DND-41 (cell line): ENCODE results near the gene MAGEL2.
A peak's percentile ranks its signal among the peaks of the same experiment; 100 is the strongest.

Experiments
- ATAC-seq: fragments of 200-7000 bp; cut with Tn5 transposase; 3 replicates; pipeline ENCODE4 v1.9.1; 2021; ENCODE audit warnings: low read depth; ENCODE audit not compliant: insufficient read depth
- DNase-seq: peaks from one replicate; pipeline ENCODE4 v3.0.0-alpha.2; 2020
- H2AFZ ChIP-seq: 2 replicates; pipeline ENCODE4 v1.6.0; 2012; ENCODE audit warnings: low read depth, low read length
- H3K27ac ChIP-seq: 2 replicates; pipeline ENCODE4 v1.5.1; 2012; ENCODE audit warnings: low read length, inconsistent platforms
- H3K27me3 ChIP-seq: fragments of 200-600 bp; sonication (generic); 2 replicates; pipeline ENCODE4 v1.6.0; 2012; ENCODE audit warnings: low read length, mild to moderate bottlenecking, inconsistent platforms; ENCODE audit not compliant: insufficient read depth, poor library complexity
- H3K36me3 ChIP-seq: 2 replicates; pipeline ENCODE4 v1.5.1; 2012; ENCODE audit warnings: low read length, inconsistent platforms; ENCODE audit not compliant: insufficient read depth
- H3K4me1 ChIP-seq: 2 replicates; pipeline ENCODE4 v1.5.1; 2012; ENCODE audit warnings: mild to moderate bottlenecking, low read length; ENCODE audit not compliant: insufficient read depth
- H3K4me2 ChIP-seq: 2 replicates; pipeline ENCODE4 v1.6.0; 2012; ENCODE audit warnings: mild to moderate bottlenecking, moderate library complexity, low read length, inconsistent platforms; ENCODE audit not compliant: insufficient read depth
- H3K4me3 ChIP-seq, 2 experiments: fragments of 200-600 bp in 1 of 2; shearing (Covaris generic) in 1 of 2; 2 replicates each; pipeline ENCODE4 v1.5.1; 2012 to 2016; ENCODE audit warnings: inconsistent platforms in 2 of 2, low read length in 2 of 2, mild to moderate bottlenecking in 2 of 2, low read depth in 1 of 2, moderate library complexity in 1 of 2
- H3K79me2 ChIP-seq: 2 replicates; pipeline ENCODE4 v1.6.0; 2012; ENCODE audit warnings: low read length, inconsistent platforms; ENCODE audit not compliant: insufficient read depth
- H3K9ac ChIP-seq: 2 replicates; pipeline ENCODE4 v1.6.0; 2012; ENCODE audit warnings: low read depth, mild to moderate bottlenecking, inconsistent platforms, low read length, moderate library complexity
- H3K9me3 ChIP-seq: 2 replicates; pipeline ENCODE4 v1.5.1; 2012; ENCODE audit warnings: low read length, moderate library complexity, mild to moderate bottlenecking, inconsistent platforms; ENCODE audit not compliant: insufficient read depth, severe bottlenecking
- H4K20me1 ChIP-seq: 2 replicates; pipeline ENCODE4 v1.6.0; 2012; ENCODE audit warnings: low read length; ENCODE audit not compliant: insufficient read depth
- CTCF ChIP-seq: IDR thresholded peaks from 2 replicates; pipeline ENCODE4 v1.5.1; 2012; ENCODE audit warnings: borderline replicate concordance, low read length, moderate library complexity, mild to moderate bottlenecking; ENCODE audit not compliant: poor library complexity, severe bottlenecking; ENCODE audit errors: extremely low read depth
- EZH2 ChIP-seq: IDR thresholded peaks from 3 replicates; pipeline ENCODE4 v1.6.1; 2012; ENCODE audit warnings: borderline replicate concordance, low read depth, mild to moderate bottlenecking, moderate library complexity, low read length, inconsistent platforms; ENCODE audit not compliant: severe bottlenecking

The MAGEL2 gene

GRCh38 chr15:23648920-23649515 is 1.4 kb upstream of the MAGEL2 start:
- no peak for TF ChIP-seq EZH2
- TF ChIP-seq CTCF: peak; percentile 74
- no peaks in the 10 kb centered on the region for H3K36me3 ChIP-seq
- H3K4me2 ChIP-seq: no peak overlapping the region

DNA sequence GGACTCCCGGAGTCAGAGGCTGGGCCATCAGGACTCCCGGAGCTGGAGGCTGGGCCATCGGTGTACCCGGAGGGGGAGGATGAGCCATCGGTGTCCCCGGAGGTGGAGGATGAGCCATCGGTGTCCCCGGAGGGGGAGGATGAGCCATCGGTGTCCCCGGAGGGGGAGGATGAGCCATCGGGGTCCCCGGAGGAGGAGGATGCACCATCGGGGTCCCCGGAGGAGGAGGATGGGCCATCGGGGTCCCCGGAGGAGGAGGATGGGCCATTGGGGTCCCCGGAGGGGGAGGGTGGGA is 719 bp downstream of the MAGEL2 start:
- H3K4me3 ChIP-seq: no peak overlapping the region
- no peak overlapping the region for H3K27ac ChIP-seq
- DNase-seq (no peak), ATAC-seq (no peak)
- H3K27me3 ChIP-seq: peaks cover 4% of the 10 kb centered on the region
- H4K20me1 ChIP-seq: no peaks in the 10 kb centered on the region; the same call in 1 of the 2 replicates
- TF ChIP-seq CTCF (no peak), EZH2 (no peak)
- H3K4me2 ChIP-seq: no peak overlapping the region
- no peaks in the 10 kb centered on the region for H3K36me3 ChIP-seq
- H2AFZ ChIP-seq: no peak overlapping the region
- no peaks in the 10 kb centered on the region for H3K4me1 ChIP-seq
- no peaks in the 10 kb centered on the region for H3K79me2 ChIP-seq
- H3K9me3 ChIP-seq: no peaks in the 10 kb centered on the region
- no peak overlapping the region for H3K9ac ChIP-seq

More at GRCh38 chr15:23648920-23649515, 1.4 kb upstream of the MAGEL2 start:
- Histone ChIP-seq H3K27ac (no peak overlapping the region), H2AFZ (no peak overlapping the region), H3K9me3 (no peaks in the 10 kb centered on the region), H3K9ac (no peak overlapping the region), H3K4me3 (no peak overlapping the region), H3K27me3 (peaks cover 4% of the 10 kb centered on the region), H3K79me2 (no peaks in the 10 kb centered on the region), H3K4me1 (no peaks in the 10 kb centered on the region), H4K20me1 (no peaks in the 10 kb centered on the region)
- ATAC-seq: peak; percentile 69
- DNase-seq: peak; percentile 39

DNA sequence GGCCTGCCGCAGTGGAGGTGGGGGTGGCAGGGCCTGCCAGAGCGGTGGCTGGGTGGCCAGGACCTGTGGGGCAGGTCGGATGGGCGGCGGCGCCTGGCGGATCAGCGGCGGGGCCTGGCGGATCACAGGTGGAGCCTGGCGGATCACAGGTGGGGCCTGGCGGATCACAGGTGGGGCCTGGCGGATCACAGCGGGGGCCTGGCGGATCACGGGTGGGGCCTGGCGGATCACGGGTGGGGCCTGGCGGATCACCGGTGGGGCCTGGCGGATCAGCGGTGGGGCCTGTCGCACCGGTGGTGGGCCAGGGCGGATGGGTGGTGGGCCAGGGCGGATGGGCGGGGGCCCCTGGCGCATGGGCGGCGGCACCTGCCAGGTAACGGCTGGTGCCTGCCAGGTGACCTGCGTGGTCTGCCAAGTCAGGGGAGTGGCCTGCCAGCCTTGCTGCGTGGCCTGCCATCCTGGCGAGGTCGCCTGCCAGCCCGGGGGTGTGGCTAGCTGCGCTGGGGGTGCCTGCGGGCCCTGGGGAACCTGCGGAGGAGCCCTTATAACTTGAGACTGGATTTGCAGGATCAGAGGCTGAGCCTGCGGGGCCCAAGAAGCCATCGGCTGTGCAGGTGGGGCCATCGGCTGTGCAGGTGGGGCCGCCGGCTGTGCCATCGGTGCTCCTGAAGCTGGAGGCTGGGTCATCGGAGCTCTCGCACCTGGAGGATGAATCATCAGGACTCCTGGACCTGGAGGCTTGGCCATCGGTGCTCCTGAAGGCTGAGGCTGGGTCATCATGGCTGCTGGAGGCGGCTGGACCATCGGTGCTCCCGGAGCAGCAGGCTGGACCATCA is 1.3 kb downstream of the MAGEL2 start:
- Histone ChIP-seq H2AFZ (no peak overlapping the region), H3K4me2 (no peak overlapping the region), H3K9me3 (no peaks in the 10 kb centered on the region), H3K27me3 (peaks cover under 1% of the 10 kb centered on the region), H4K20me1 (no peaks in the 10 kb centered on the region; the same call in 1 of the 2 replicates), H3K9ac (no peak overlapping the region), H3K4me3 (no peak overlapping the region), H3K4me1 (no peaks in the 10 kb centered on the region), H3K79me2 (no peaks in the 10 kb centered on the region), H3K27ac (no peak overlapping the region), H3K36me3 (no peaks in the 10 kb centered on the region)
- DNase-seq: no peak
- no peak for TF ChIP-seq EZH2
- no peak for TF ChIP-seq CTCF
- no peak for ATAC-seq
